Jurkat, Clone E6-1 (cell line): ENCODE data around the gene ARL14EP.

Experiments used
- DNase-seq: peaks from one replicate; pipeline ENCODE4 v3.0.0-alpha.2; 2011; ENCODE audit warnings: low read depth, low spot score
- H3K4me3 ChIP-seq: 2 replicates; pipeline ENCODE4 v1.5.1; 2011; ENCODE audit warnings: mild to moderate bottlenecking, low read length, control low read depth, moderate library complexity

The ARL14EP gene

DNA sequence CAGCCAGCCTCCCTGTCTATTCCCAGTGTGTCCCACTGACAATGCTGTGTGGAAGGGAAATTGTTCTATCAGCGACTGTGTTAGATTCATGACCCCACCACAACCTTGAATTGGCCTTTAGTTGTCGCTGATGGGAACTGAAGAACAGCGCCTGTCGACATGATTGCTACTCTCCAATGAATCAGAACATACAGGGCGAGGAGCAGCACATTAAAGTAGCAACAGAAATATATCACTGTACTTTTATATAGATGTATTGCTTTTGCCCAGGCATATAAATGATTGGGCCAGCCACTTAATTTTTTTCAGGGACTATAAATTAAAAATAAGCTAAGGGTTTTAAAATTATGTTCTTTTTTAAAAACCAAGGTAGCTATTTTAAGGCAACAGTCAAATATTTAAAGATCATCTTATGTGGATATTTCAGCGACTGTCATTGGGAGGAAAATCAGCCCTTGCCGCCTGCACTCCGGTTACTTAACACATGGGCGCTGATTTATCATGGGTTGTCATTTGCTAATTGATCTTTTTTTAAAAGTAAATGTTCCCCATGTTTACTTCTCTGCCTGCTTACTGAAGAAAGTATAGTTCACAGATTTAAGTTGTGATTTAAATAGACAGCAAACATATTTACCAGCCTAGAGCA lies 42.1 kb downstream of the ARL14EP start:
- no peak for DNase-seq
- H3K4me3 ChIP-seq, result no peak overlapping the region

DNA sequence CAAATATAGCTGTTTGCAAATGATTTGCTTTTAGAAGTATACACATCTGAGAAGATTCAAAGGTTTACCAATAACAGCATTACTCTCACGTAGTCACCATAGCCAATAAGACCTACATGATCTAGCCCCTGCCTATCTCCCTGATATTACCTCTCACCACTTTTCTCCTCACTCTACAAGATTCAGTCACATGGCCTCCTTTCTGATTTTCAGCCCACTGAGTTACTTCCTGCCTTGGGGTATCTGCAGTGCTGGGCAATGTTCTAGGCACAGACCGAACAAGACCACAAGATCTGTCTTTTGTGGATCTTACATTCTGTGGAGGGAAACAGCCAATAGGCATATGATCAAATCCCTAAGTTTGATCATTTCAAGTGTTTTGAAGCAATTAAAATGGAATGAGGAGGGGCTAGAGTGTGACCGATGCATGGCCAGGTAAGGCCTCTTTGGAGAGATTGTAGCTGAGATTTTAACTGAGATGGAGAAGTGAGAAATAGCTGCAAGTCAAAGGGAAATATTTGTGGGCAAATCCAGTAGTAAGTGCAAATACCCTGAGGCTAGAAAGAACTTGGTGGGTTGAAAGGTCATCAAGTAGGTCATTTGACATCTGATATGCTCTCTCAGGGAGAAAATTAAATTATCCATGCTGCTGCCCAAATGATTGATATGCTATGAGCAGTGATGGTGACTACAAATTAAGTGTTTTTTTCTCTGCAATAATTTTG lies 43.1 kb downstream of the ARL14EP start:
- H3K4me3 ChIP-seq, result no peak overlapping the region
- no peak for DNase-seq

DNA sequence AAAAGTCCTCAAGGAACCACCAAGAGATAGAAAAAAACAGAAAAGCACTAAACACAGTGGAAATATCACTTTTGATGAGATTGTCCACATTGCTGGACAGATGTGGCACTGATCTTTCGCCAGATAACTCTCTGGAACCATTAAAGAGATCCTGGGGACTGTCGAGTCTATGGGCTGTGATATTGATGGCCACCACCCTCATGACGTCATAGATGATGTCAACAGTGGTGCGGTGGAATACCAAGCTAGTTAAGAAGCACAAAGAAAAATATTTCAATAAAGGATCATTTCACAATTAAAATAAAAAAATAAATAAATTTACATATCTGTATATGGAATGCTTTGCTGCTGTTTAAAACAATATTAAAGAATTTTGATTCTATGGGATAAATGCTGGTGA lies 45.5 kb downstream of the ARL14EP start:
- H3K4me3 ChIP-seq, result no peak overlapping the region
- no peak for DNase-seq

- no peak overlapping the region for H3K4me3 ChIP-seq
- no peak for DNase-seq
These were observed 47.3 kb downstream of the ARL14EP start for GRCh38 chr11:30370164-30370563.

DNA sequence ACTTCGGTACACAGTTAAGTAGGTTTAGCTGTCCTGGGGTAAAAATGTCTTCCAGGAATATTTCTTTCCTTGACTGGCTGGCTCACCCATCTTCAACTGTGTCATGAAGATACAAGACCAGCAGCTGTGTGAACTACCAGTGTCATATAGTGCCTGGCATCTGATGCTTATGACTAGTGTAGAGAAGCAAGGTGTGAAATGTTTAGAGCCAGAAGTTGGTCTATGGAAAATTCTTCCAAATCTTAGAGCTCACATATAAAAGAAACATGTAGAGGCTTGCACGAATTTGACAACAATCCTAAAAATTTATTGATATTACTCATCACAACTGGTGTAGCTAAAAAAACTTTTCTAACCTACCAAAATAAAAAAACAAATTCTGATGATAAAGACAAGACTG lies 54.4 kb downstream of the ARL14EP start:
- no peak for DNase-seq
- H3K4me3 ChIP-seq, result no peak overlapping the region

DNA sequence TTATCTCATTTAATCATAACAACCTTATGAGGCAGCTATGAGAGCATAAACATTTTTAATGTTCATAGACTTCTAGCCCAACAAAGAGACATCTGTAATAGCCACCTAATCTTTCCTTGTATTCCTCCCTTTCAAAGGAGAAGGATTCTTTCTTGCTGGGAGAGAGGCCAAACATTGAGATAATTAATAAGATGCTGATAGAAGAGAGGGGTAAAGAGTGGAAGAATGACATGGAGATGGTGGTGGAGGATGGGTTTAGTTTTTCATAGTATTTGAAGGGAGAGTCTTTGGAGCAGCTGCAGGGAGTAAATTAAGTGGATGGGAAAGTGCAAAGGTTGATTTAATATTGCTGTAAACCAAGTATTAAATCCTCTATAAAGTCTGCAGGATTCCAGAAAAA lies 57.9 kb downstream of the ARL14EP start:
- DNase-seq, result no peak
- no peak overlapping the region for H3K4me3 ChIP-seq

DNA sequence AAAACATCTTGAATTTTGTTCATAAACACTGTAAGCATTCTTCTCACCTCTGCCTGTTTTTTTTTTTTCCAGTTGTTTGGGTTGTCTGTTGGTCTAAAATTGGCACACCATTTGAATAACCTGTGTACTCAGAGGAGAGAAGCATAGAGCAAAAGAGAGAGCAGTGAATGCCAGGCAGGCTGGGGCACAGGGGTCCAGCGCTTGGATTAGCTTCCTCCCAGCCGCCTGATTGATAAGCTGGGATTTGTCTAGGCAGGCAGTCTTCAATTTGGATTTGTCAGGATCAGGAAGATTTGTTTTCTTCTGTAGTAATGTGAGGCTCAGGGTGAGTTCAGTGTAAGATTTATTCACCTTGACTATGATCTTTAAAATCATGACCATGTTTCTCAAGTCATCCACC lies 59.0 kb downstream of the ARL14EP start:
- no peak for DNase-seq
- H3K4me3 ChIP-seq, result no peak overlapping the region
